Retinal pigment epithelial cell (primary cell): ENCODE results near the gene NRG3.

Experiments used
- DNase-seq: peaks from one replicate; pipeline ENCODE4 v3.0.0-alpha.2; 2010; ENCODE audit warnings: low read depth
- H3K4me3 ChIP-seq: 2 replicates; pipeline ENCODE4 v1.5.1; 2011; ENCODE audit warnings: mild to moderate bottlenecking, low read length, control low read depth, moderate library complexity
- TF ChIP-seq, protein P1 (sequence below): conservative IDR thresholded peaks from 2 replicates; pipeline ENCODE4 v1.5.1; 2011; ENCODE audit warnings: low read depth, low read length, control low read depth, inconsistent platforms

NRG3 gene

GRCh38 chr10:82565197-82565575 is 690.2 kb downstream of the NRG3 start:
- no peak for DNase-seq
- TF ChIP-seq, protein P1, sequence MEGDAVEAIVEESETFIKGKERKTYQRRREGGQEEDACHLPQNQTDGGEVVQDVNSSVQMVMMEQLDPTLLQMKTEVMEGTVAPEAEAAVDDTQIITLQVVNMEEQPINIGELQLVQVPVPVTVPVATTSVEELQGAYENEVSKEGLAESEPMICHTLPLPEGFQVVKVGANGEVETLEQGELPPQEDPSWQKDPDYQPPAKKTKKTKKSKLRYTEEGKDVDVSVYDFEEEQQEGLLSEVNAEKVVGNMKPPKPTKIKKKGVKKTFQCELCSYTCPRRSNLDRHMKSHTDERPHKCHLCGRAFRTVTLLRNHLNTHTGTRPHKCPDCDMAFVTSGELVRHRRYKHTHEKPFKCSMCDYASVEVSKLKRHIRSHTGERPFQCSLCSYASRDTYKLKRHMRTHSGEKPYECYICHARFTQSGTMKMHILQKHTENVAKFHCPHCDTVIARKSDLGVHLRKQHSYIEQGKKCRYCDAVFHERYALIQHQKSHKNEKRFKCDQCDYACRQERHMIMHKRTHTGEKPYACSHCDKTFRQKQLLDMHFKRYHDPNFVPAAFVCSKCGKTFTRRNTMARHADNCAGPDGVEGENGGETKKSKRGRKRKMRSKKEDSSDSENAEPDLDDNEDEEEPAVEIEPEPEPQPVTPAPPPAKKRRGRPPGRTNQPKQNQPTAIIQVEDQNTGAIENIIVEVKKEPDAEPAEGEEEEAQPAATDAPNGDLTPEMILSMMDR: no peak
- H3K4me3 ChIP-seq: no peak overlapping the region

- H3K4me3 ChIP-seq: no peak overlapping the region
- no peak for DNase-seq
- TF ChIP-seq, protein P1: no peak
These were observed 697.8 kb downstream of the NRG3 start for GRCh38 chr10:82572744-82573143.

- no peak for DNase-seq
- TF ChIP-seq, protein P1: no peak
- no peak overlapping the region for H3K4me3 ChIP-seq
These were observed 699.1 kb downstream of the NRG3 start for GRCh38 chr10:82574081-82574480.

- H3K4me3 ChIP-seq: no peak overlapping the region
- no peak for DNase-seq
- TF ChIP-seq, protein P1: no peak
These were observed 700.3 kb downstream of the NRG3 start for GRCh38 chr10:82575318-82575717.

- no peak overlapping the region for H3K4me3 ChIP-seq
- no peak for DNase-seq
- TF ChIP-seq, protein P1: no peak
These were observed 701.1 kb downstream of the NRG3 start for GRCh38 chr10:82576093-82576492.

DNA sequence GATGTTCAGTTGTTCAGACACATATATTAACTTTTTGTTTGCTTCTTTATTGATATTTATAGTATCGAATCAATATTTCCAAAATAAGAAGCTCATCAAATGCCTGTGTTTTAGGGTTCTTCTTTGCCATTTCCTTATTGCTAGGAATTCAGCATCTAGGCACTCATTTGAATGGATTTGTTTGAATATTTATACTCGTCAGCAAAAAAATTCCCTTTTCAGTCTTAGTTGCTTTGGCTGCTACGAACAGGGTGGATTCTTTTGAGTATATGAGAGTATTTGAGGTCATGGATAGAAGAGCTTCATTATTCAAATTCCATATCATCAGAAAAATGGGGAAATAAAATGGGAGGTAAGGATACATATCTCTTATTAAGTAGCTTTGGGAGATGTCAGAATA is 706.9 kb downstream of the NRG3 start:
- no peak for DNase-seq
- TF ChIP-seq, protein P1: no peak
- H3K4me3 ChIP-seq: no peak overlapping the region

GRCh38 chr10:82591421-82591820 is 716.4 kb downstream of the NRG3 start:
- TF ChIP-seq, protein P1: no peak
- no peak for DNase-seq
- H3K4me3 ChIP-seq: no peak overlapping the region
